AG10803 (cell line): ENCODE measurements around the gene PLCXD1.
A peak's percentile ranks its signal among the peaks of the same experiment; 100 is the strongest.
"Not testable (repeated sequence)": the region's sequence is repeated elsewhere in the genome, so short reads cannot be mapped to it uniquely, and the experiment has no call there.

Experiments
- DNase-seq: peaks from one replicate; pipeline ENCODE4 v3.0.0; 2010; ENCODE audit warnings: low read depth
- H3K4me3 ChIP-seq: 2 replicates; pipeline ENCODE4 v1.5.1; 2011; ENCODE audit warnings: mild to moderate bottlenecking, low read length, control low read depth
- TF ChIP-seq, protein P1 (sequence below): conservative IDR thresholded peaks from 2 replicates; pipeline ENCODE4 v1.5.1; 2011; ENCODE audit warnings: mild to moderate bottlenecking, low read length, control low read depth, inconsistent platforms

The PLCXD1 gene

GRCh38 chrX:319579-320125 is 38.5 kb downstream of the PLCXD1 start:
- DNase-seq, result no peak
- TF ChIP-seq, protein P1, sequence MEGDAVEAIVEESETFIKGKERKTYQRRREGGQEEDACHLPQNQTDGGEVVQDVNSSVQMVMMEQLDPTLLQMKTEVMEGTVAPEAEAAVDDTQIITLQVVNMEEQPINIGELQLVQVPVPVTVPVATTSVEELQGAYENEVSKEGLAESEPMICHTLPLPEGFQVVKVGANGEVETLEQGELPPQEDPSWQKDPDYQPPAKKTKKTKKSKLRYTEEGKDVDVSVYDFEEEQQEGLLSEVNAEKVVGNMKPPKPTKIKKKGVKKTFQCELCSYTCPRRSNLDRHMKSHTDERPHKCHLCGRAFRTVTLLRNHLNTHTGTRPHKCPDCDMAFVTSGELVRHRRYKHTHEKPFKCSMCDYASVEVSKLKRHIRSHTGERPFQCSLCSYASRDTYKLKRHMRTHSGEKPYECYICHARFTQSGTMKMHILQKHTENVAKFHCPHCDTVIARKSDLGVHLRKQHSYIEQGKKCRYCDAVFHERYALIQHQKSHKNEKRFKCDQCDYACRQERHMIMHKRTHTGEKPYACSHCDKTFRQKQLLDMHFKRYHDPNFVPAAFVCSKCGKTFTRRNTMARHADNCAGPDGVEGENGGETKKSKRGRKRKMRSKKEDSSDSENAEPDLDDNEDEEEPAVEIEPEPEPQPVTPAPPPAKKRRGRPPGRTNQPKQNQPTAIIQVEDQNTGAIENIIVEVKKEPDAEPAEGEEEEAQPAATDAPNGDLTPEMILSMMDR, result no peak
- peak overlapping the region; percentile 90 for H3K4me3 ChIP-seq

GRCh38 chrX:320126-320783 is 39.1 kb downstream of the PLCXD1 start:
- TF ChIP-seq, protein P1, result no peak
- peak overlapping the region; percentile 90 for H3K4me3 ChIP-seq
- DNase-seq, result no peak

- TF ChIP-seq, protein P1, result peak; percentile 34
- H3K4me3 ChIP-seq, result no peak overlapping the region
- DNase-seq, result peak; percentile 63
These were observed 42.8 kb downstream of the PLCXD1 start for GRCh38 chrX:323721-324628.

DNA sequence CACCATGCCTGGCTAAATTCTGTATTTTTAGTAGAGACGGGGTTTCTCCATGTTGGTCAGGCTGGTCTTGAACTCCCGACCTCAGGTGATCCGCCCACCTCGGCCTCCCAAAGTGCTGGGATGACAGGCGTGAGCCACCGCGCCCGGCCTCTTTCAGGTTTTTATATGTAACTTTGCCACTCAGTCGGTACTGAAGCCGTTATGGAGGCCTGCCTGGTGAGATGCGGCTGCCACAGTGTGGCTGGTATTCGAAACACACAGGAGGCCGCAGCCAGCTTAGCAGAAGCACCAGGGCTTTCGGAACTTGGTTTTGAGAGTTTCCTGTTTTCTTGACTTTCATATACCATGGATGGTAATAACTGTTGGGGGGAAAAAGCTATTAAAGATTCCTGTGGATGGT is 43.5 kb downstream of the PLCXD1 start:
- not testable (repeated sequence) for H3K4me3 ChIP-seq
- TF ChIP-seq, protein P1, result peak; percentile 30
- peak; percentile 26 for DNase-seq

- no peak for DNase-seq
- TF ChIP-seq, protein P1, result no peak
These were observed 46.5 kb downstream of the PLCXD1 start for GRCh38 chrX:327660-328126.

DNA sequence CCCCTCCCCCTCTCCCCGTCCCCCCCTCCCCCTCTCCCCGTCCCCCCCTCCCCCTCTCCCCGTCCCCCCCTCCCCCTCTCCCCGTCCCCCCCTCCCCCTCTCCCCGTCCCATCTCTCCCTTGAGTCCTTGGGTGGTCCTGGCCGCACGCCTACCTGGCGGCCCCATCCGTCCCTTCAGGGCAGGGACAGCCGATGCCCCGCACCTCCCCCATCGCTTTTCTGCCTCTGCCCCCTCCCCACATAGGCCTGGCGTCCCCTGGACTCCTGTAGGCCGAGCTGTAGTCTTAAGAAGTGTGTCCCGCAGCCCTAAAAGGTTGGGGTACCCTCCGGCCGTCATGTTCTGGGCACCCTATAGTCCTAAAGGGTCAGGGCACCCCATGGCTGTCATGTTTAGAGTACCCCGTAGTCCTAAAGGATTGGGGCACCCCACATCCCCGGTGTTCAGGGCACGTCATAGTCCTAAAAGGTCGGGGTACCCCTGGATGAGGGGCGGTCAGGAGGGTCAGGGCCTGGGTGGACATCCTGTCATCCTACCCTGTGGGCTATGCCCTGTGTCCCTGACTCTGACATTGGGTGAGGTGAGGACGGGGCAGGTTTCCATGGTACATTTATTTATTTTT is 48.2 kb downstream of the PLCXD1 start:
- H3K4me3 ChIP-seq, result no peak overlapping the region
- DNase-seq, result no peak
- TF ChIP-seq, protein P1, result no peak

More at GRCh38 chrX:327660-328126, 46.5 kb downstream of the PLCXD1 start:
- no peak overlapping the region for H3K4me3 ChIP-seq

DNA sequence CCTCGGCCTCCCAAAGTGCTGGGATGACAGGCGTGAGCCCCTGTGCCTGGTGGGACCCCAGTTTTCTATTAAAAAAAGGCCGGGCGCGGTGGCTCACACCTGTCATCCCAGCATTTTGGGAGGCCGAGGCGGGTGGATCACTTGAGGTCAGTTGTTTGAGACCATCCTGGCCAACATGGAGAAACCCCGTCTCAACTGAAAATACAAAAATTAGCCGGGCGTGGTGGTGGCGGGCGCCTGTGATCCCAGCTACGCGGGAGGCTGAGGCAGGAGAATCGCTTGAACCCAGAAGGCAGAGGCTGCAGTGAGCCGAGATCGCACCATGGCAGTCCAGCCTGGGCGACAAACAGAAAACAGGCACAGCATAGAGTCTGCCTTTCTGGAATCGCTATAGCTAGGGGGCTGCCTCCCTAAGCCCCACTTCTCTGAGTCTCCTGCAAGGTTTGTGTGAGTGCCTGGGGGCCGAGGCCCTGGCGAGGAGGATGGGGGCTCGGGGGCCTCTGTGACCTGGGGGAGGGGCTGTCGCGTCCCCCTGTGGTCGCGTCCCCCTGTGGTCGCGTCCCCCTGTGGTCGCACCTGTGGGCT is 49.1 kb downstream of the PLCXD1 start:
- not testable (repeated sequence) for H3K4me3 ChIP-seq, DNase-seq
